ENCODE results near the gene KIF16B.

GRCh38 chr20:16538779-16539178, 34.5 kb downstream of the KIF16B start:
- TF ChIP-seq CTCF (IDR thresholded peaks at IDR 0.05) (no peak), POLR2A (IDR thresholded peaks at IDR 0.05) (no peak), POLR2AphosphoS5 (IDR thresholded peaks at IDR 0.05) (no peak)

All from stomach (tissue), 4 donors.